ENCODE measurements around the gene NUP133. TPM values are rescaled to one million over a fixed set of nuclear protein-coding genes. Genes with fewer than 3 reads are reported as not detected.

Gene NUP133
- total RNA-seq, 1 donor, result 35.1 TPM

DNA sequence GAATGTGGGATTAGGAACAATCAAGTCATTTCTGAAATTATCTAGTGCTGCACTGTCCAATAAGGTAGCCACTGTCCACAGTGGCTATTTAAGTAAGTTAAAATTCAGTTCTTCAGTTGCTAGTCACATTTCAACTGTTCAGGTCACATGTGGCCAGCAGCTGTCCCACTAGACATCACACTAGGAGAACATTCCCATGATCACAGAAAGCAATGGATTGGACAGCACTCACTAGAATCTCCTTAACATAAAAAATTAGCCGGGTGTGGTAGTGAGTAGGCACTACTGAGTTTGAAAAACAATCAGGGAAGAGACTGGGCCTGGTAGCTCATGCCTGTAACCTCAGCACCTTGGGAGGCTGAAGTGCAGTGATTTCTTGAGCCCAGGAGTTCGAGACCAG, 33.6 kb downstream of the NUP133 start:
- Histone ChIP-seq H3K4me3 (ENCODE audit: insufficient read depth, low read length) (no peak overlapping the region), H3K4me1 (ENCODE audit: insufficient read depth, low read length) (no peaks in the 10 kb centered on the region), H3K27me3 (ENCODE audit: insufficient read depth, low read length) (no peaks in the 10 kb centered on the region), H3K79me2 (ENCODE audit: insufficient read depth, low read length) (peaks cover 3% of the 10 kb centered on the region), H3K4me2 (ENCODE audit: insufficient read depth, low read length) (no peak overlapping the region), H2AFZ (ENCODE audit: low read length) (no peak overlapping the region), H3K27ac (ENCODE audit: low read depth, low read length) (no peak overlapping the region), H3K36me3 (ENCODE audit: insufficient read depth, low read length) (peaks cover 37% of the 10 kb centered on the region), H4K20me1 (ENCODE audit: insufficient read depth, low read length) (no peaks in the 10 kb centered on the region), H3K9me3 (ENCODE audit: low read depth, low read length) (no peaks in the 10 kb centered on the region)
- no peak for DNase-seq (ENCODE audit: insufficient read length, low spot score, missing footprints)
- TF ChIP-seq, protein P1, sequence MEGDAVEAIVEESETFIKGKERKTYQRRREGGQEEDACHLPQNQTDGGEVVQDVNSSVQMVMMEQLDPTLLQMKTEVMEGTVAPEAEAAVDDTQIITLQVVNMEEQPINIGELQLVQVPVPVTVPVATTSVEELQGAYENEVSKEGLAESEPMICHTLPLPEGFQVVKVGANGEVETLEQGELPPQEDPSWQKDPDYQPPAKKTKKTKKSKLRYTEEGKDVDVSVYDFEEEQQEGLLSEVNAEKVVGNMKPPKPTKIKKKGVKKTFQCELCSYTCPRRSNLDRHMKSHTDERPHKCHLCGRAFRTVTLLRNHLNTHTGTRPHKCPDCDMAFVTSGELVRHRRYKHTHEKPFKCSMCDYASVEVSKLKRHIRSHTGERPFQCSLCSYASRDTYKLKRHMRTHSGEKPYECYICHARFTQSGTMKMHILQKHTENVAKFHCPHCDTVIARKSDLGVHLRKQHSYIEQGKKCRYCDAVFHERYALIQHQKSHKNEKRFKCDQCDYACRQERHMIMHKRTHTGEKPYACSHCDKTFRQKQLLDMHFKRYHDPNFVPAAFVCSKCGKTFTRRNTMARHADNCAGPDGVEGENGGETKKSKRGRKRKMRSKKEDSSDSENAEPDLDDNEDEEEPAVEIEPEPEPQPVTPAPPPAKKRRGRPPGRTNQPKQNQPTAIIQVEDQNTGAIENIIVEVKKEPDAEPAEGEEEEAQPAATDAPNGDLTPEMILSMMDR (IDR thresholded peaks at IDR 0.05; ENCODE audit: extremely low read depth, low read depth, low read length), result no peak

- Histone ChIP-seq H3K79me2 (ENCODE audit: insufficient read depth, low read length) (no peaks in the 10 kb centered on the region), H3K4me3 (ENCODE audit: insufficient read depth, low read length) (no peak overlapping the region), H3K36me3 (ENCODE audit: insufficient read depth, low read length) (peaks cover 48% of the 10 kb centered on the region), H3K4me1 (ENCODE audit: insufficient read depth, low read length) (no peaks in the 10 kb centered on the region), H3K9me3 (ENCODE audit: low read depth, low read length) (no peaks in the 10 kb centered on the region), H2AFZ (ENCODE audit: low read length) (no peak overlapping the region), H4K20me1 (ENCODE audit: insufficient read depth, low read length) (no peaks in the 10 kb centered on the region), H3K27me3 (ENCODE audit: insufficient read depth, low read length) (no peaks in the 10 kb centered on the region), H3K4me2 (ENCODE audit: insufficient read depth, low read length) (no peak overlapping the region), H3K27ac (ENCODE audit: low read depth, low read length) (no peak overlapping the region)
- DNase-seq (ENCODE audit: insufficient read length, low spot score, missing footprints), result no peak
- TF ChIP-seq, protein P1 (IDR thresholded peaks at IDR 0.05; ENCODE audit: extremely low read depth, low read depth, low read length), result no peak
Observed at GRCh38 chr1:229471175-229471574, 37.0 kb downstream of the NUP133 start.

- no peak overlapping the region for H3K27ac ChIP-seq (ENCODE audit: low read depth, low read length)
- TF ChIP-seq, protein P1 (IDR thresholded peaks at IDR 0.05; ENCODE audit: extremely low read depth, low read depth, low read length), result no peak
- H3K9me3 ChIP-seq (ENCODE audit: low read depth, low read length), result no peaks in the 10 kb centered on the region
- peaks cover 53% of the 10 kb centered on the region for H3K36me3 ChIP-seq (ENCODE audit: insufficient read depth, low read length)
- H2AFZ ChIP-seq (ENCODE audit: low read length), result no peak overlapping the region
- no peak overlapping the region for H3K4me2 ChIP-seq (ENCODE audit: insufficient read depth, low read length)
- no peaks in the 10 kb centered on the region for H3K27me3 ChIP-seq (ENCODE audit: insufficient read depth, low read length)
- H3K4me3 ChIP-seq (ENCODE audit: insufficient read depth, low read length), result no peak overlapping the region
- no peaks in the 10 kb centered on the region for H3K79me2 ChIP-seq (ENCODE audit: insufficient read depth, low read length)
- no peaks in the 10 kb centered on the region for H4K20me1 ChIP-seq (ENCODE audit: insufficient read depth, low read length)
- DNase-seq (ENCODE audit: insufficient read length, low spot score, missing footprints), result peak; percentile 53
- H3K4me1 ChIP-seq (ENCODE audit: insufficient read depth, low read length), result no peaks in the 10 kb centered on the region
Observed at GRCh38 chr1:229470406-229471043, 37.6 kb downstream of the NUP133 start.

DNA sequence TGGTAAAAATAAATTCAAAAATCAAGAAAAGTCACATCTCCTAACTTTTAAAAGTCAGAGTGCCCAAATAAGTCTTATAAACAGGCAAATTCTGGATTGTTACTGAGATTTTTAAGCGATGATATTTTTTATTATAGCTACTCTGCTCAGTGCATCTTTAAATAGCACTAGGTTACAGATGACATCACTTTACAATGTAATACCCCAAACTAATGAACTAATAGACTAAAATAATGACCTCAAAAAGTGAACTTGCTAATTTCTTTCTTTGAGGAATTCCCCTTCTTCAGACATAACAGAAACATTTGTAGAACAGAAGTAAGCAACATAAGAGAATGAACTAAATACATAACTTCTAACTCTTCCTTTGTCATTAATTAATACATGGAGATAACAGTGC, 41.3 kb downstream of the NUP133 start:
- no peak overlapping the region for H3K27ac ChIP-seq (ENCODE audit: low read depth, low read length)
- no peak overlapping the region for H3K4me3 ChIP-seq (ENCODE audit: insufficient read depth, low read length)
- TF ChIP-seq, protein P1 (IDR thresholded peaks at IDR 0.05; ENCODE audit: extremely low read depth, low read depth, low read length), result no peak
- no peak for DNase-seq (ENCODE audit: insufficient read length, low spot score, missing footprints)
- no peak overlapping the region for H2AFZ ChIP-seq (ENCODE audit: low read length)
- H4K20me1 ChIP-seq (ENCODE audit: insufficient read depth, low read length), result no peaks in the 10 kb centered on the region
- no peak overlapping the region for H3K4me2 ChIP-seq (ENCODE audit: insufficient read depth, low read length)
- no peaks in the 10 kb centered on the region for H3K4me1 ChIP-seq (ENCODE audit: insufficient read depth, low read length)
- H3K36me3 ChIP-seq (ENCODE audit: insufficient read depth, low read length), result peaks cover 70% of the 10 kb centered on the region
- H3K27me3 ChIP-seq (ENCODE audit: insufficient read depth, low read length), result no peaks in the 10 kb centered on the region
- no peaks in the 10 kb centered on the region for H3K9me3 ChIP-seq (ENCODE audit: low read depth, low read length)
- no peaks in the 10 kb centered on the region for H3K79me2 ChIP-seq (ENCODE audit: insufficient read depth, low read length)

Measured in osteoblast (primary cell).